Measurements from ENCODE around the gene PITPNB.

The PITPNB gene

GRCh38 chr22:27868732-27869282 lies 50.2 kb downstream of the PITPNB start:
- TF ChIP-seq CTCF (conservative IDR thresholded peaks at IDR 0.05; ENCODE audit: control insufficient read depth, insufficient read depth, low read depth, low read length) = no peak
- H3K4me3 ChIP-seq (ENCODE audit: control insufficient read depth, low read depth, low read length) = no peak overlapping the region
- no peak for DNase-seq (ENCODE audit: low read depth)

- no peak overlapping the region for H3K4me3 ChIP-seq (ENCODE audit: control insufficient read depth, low read depth, low read length)
- DNase-seq (ENCODE audit: low read depth) = no peak
- no peak for TF ChIP-seq CTCF (conservative IDR thresholded peaks at IDR 0.05; ENCODE audit: control insufficient read depth, insufficient read depth, low read depth, low read length)
Measured at GRCh38 chr22:27867953-27868731, 50.9 kb downstream of the PITPNB start.

GRCh38 chr22:27867085-27867952 lies 51.7 kb downstream of the PITPNB start:
- no peak for DNase-seq (ENCODE audit: low read depth)
- no peak overlapping the region for H3K4me3 ChIP-seq (ENCODE audit: control insufficient read depth, low read depth, low read length)
- TF ChIP-seq CTCF (conservative IDR thresholded peaks at IDR 0.05; ENCODE audit: control insufficient read depth, insufficient read depth, low read depth, low read length) = no peak

GRCh38 chr22:27866135-27867084 lies 52.6 kb downstream of the PITPNB start:
- no peak for TF ChIP-seq CTCF (conservative IDR thresholded peaks at IDR 0.05; ENCODE audit: control insufficient read depth, insufficient read depth, low read depth, low read length)
- peak; percentile 91 for DNase-seq (ENCODE audit: low read depth)
- H3K4me3 ChIP-seq (ENCODE audit: control insufficient read depth, low read depth, low read length) = no peak overlapping the region

GRCh38 chr22:27865496-27865895 lies 53.6 kb downstream of the PITPNB start:
- H3K4me3 ChIP-seq (ENCODE audit: control insufficient read depth, low read depth, low read length) = no peak overlapping the region
- no peak for DNase-seq (ENCODE audit: low read depth)
- no peak for TF ChIP-seq CTCF (conservative IDR thresholded peaks at IDR 0.05; ENCODE audit: control insufficient read depth, insufficient read depth, low read depth, low read length)

GRCh38 chr22:27863556-27863955 lies 55.5 kb downstream of the PITPNB start:
- TF ChIP-seq CTCF (conservative IDR thresholded peaks at IDR 0.05; ENCODE audit: control insufficient read depth, insufficient read depth, low read depth, low read length) = no peak
- H3K4me3 ChIP-seq (ENCODE audit: control insufficient read depth, low read depth, low read length) = no peak overlapping the region
- DNase-seq (ENCODE audit: low read depth) = no peak

All from fibroblast of mammary gland (primary cell).